Osteocyte (in vitro differentiated cells): Measurements from ENCODE around the gene NT5DC3. TPM values are rescaled to one million over a fixed set of nuclear protein-coding genes. Genes with fewer than 3 reads are reported as not detected.
A peak's percentile ranks its signal among the peaks of the same experiment; 100 is the strongest.

Source experiments
- DNase-seq: peaks from one replicate; pipeline ENCODE4 v3.0.0; 2021; ENCODE audit warnings: mixed read lengths; ENCODE audit not compliant: unreplicated experiment; ENCODE audit errors: extremely low spot score
- H3K27ac Mint-ChIP-seq: one replicate; pipeline ENCODE4 v1.8.0; 2021; ENCODE audit warnings: mild to moderate bottlenecking, mixed read lengths; ENCODE audit not compliant: unreplicated experiment
- H3K27me3 Mint-ChIP-seq: one replicate; pipeline ENCODE4 v1.8.0; 2021; ENCODE audit warnings: mixed read lengths; ENCODE audit not compliant: unreplicated experiment
- H3K36me3 Mint-ChIP-seq: one replicate; pipeline ENCODE4 v1.8.0; 2021; ENCODE audit warnings: mixed read lengths; ENCODE audit not compliant: unreplicated experiment
- H3K4me1 Mint-ChIP-seq: one replicate; pipeline ENCODE4 v1.8.0; 2021; ENCODE audit warnings: mixed read lengths; ENCODE audit not compliant: unreplicated experiment
- H3K4me3 Mint-ChIP-seq: one replicate; pipeline ENCODE4 v1.8.0; 2021; ENCODE audit warnings: mild to moderate bottlenecking, moderate library complexity, mixed read lengths; ENCODE audit not compliant: unreplicated experiment
- H3K9me3 Mint-ChIP-seq: one replicate; pipeline ENCODE4 v1.8.0; 2021; ENCODE audit warnings: mixed read lengths; ENCODE audit not compliant: unreplicated experiment
- CTCF ChIP-seq: fragments of 200-600 bp; sonication (generic); IDR thresholded peaks from 2 replicates; pipeline ENCODE4 v1.5.0; 2021; ENCODE audit warnings: antibody characterized with exemption, mild to moderate bottlenecking, moderate library complexity
- total RNA-seq: library from RNA; stranded (reverse); gene quantifications from 2 replicates; pipeline ENCODE4 v1.2.1, GENCODE V29; 2021

NT5DC3 gene
- total RNA-seq, 1 donor from 2014 or later: 12.5 TPM

- no peaks in the 10 kb centered on the region for H3K36me3 Mint-ChIP-seq
- peaks cover 67% of the 10 kb centered on the region for H3K4me1 Mint-ChIP-seq
- DNase-seq: no peak
- H3K9me3 Mint-ChIP-seq: no peaks in the 10 kb centered on the region
- H3K27ac Mint-ChIP-seq: peak overlapping the region; percentile 60
- H3K4me3 Mint-ChIP-seq: no peak overlapping the region
- no peak for TF ChIP-seq CTCF
- H3K27me3 Mint-ChIP-seq: no peaks in the 10 kb centered on the region
These were observed 14.1 kb upstream of the NT5DC3 start for GRCh38 chr12:103855036-103855712.

GRCh38 chr12:103854372-103854973 is 13.4 kb upstream of the NT5DC3 start:
- TF ChIP-seq CTCF: no peak
- no peaks in the 10 kb centered on the region for H3K9me3 Mint-ChIP-seq
- H3K4me1 Mint-ChIP-seq: peaks cover 63% of the 10 kb centered on the region
- no peak for DNase-seq
- no peak overlapping the region for H3K4me3 Mint-ChIP-seq
- H3K27ac Mint-ChIP-seq: no peak overlapping the region
- no peaks in the 10 kb centered on the region for H3K27me3 Mint-ChIP-seq
- no peaks in the 10 kb centered on the region for H3K36me3 Mint-ChIP-seq

- no peaks in the 10 kb centered on the region for H3K36me3 Mint-ChIP-seq
- DNase-seq: no peak
- H3K27ac Mint-ChIP-seq: peak overlapping the region; percentile 68
- no peak overlapping the region for H3K4me3 Mint-ChIP-seq
- no peaks in the 10 kb centered on the region for H3K9me3 Mint-ChIP-seq
- no peaks in the 10 kb centered on the region for H3K27me3 Mint-ChIP-seq
- H3K4me1 Mint-ChIP-seq: peaks cover 53% of the 10 kb centered on the region
- no peak for TF ChIP-seq CTCF
These were observed 11.5 kb upstream of the NT5DC3 start for GRCh38 chr12:103852498-103852997.

- Mint-ChIP-seq H3K4me3 (no peak overlapping the region), H3K9me3 (no peaks in the 10 kb centered on the region), H3K27ac (peak overlapping the region; percentile 91), H3K36me3 (no peaks in the 10 kb centered on the region), H3K27me3 (no peaks in the 10 kb centered on the region), H3K4me1 (peaks cover 45% of the 10 kb centered on the region)
- TF ChIP-seq CTCF: no peak
- DNase-seq: no peak
These were observed 10.1 kb upstream of the NT5DC3 start for GRCh38 chr12:103851127-103851526.

- peaks cover 38% of the 10 kb centered on the region for H3K4me1 Mint-ChIP-seq
- no peak for TF ChIP-seq CTCF
- no peak for DNase-seq
- peak overlapping the region; percentile 91 for H3K27ac Mint-ChIP-seq
- no peaks in the 10 kb centered on the region for H3K36me3 Mint-ChIP-seq
- no peaks in the 10 kb centered on the region for H3K9me3 Mint-ChIP-seq
- H3K27me3 Mint-ChIP-seq: no peaks in the 10 kb centered on the region
- H3K4me3 Mint-ChIP-seq: no peak overlapping the region
These were observed 9.4 kb upstream of the NT5DC3 start for GRCh38 chr12:103850429-103850828.
